ENCODE data around the gene PHF21B.
"Not testable (repeated sequence)": the region's sequence is repeated elsewhere in the genome, so short reads cannot be mapped to it uniquely, and the experiment has no call there.

PHF21B gene

DNA sequence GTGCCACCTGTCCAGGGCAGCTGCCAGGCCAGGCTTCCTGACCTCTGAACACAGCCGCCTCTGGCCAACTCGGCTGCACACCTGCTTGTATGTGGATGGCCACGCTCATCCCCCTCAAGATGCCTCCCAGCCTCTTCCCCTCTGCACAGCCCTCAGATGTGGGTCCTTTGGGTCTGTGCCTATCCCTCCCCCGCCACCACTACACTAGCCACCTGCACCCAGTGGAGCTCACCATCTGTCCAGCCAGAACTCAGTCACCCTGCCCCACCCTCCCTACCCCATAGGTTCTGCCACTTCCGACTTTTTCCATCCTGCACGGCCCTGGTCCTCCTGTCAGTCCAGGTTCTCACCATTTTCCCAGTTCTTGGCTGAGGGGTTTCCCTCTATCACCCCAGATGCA, 44.6 kb downstream of the PHF21B start:
- no peak overlapping the region for H3K27ac ChIP-seq
- TF ChIP-seq, protein P1, sequence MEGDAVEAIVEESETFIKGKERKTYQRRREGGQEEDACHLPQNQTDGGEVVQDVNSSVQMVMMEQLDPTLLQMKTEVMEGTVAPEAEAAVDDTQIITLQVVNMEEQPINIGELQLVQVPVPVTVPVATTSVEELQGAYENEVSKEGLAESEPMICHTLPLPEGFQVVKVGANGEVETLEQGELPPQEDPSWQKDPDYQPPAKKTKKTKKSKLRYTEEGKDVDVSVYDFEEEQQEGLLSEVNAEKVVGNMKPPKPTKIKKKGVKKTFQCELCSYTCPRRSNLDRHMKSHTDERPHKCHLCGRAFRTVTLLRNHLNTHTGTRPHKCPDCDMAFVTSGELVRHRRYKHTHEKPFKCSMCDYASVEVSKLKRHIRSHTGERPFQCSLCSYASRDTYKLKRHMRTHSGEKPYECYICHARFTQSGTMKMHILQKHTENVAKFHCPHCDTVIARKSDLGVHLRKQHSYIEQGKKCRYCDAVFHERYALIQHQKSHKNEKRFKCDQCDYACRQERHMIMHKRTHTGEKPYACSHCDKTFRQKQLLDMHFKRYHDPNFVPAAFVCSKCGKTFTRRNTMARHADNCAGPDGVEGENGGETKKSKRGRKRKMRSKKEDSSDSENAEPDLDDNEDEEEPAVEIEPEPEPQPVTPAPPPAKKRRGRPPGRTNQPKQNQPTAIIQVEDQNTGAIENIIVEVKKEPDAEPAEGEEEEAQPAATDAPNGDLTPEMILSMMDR (IDR thresholded peaks at IDR 0.05): no peak
- no peak for DNase-seq (ENCODE audit: low spot score)
- H3K4me3 ChIP-seq: no peak overlapping the region

DNA sequence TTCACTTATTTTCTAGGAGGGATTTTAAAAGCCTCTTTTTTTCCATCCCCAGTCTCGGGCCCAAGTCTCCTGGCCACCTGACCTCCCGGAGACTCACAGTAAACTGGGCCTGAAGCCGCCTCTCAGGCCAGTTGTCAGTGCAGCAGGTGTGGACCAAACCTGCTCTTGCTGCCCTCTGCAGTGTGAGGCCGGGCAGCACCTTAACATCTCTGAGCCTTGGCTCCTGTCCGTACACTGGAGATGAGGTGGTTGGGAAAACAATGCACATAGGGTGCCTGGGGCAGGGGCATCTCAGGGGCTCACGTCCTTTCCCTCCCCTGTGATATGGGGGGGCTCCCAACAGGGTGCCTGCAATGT, 45.1 kb downstream of the PHF21B start:
- no peak overlapping the region for H3K4me3 ChIP-seq
- no peak for DNase-seq (ENCODE audit: low spot score)
- TF ChIP-seq, protein P1 (IDR thresholded peaks at IDR 0.05): no peak
- no peak overlapping the region for H3K27ac ChIP-seq

DNA sequence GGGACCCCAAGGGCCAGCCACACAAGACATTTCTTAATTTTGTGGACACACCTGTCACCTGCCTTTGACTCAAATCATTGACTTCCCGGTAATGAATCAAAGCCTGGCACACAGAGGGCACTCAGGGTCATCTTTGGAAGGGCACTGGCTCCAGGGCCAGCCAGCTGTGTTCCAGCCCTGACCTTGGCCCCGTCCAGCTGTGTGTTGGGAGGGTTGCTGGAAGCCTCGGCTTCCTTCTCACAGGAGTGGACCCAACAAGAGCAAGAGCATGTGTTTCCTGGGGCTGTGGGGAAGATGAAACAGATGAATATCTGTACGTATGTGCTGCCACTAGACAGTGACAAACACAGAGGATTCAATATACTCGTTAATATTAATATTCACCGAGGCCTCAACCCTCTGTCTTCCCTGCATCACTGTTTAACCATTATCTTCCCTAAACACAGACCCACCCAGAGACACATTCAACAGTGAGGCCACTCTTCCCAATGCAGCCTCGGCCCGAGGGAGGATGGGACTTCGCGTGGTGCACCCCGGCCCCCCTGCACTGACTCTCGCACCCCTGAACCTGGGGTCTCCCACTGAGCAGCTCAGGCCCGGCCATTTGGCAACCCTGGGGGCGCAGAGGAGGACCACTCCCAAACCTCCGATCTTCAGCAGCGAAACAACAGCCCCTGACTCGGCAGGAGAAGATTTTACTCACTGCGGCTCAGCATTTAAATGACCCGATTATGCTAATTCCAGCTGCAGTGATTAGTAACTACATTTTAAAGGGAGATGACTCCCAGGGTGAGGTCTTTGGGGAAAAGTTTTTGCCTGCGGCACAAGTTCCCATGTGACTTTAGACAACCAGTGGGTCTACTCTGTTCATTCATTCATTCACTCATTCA, 45.7 kb downstream of the PHF21B start:
- no peak for DNase-seq (ENCODE audit: low spot score)
- TF ChIP-seq, protein P1 (IDR thresholded peaks at IDR 0.05): no peak
- Histone ChIP-seq H3K4me3 (no peak overlapping the region), H3K27ac (no peak overlapping the region)

DNA sequence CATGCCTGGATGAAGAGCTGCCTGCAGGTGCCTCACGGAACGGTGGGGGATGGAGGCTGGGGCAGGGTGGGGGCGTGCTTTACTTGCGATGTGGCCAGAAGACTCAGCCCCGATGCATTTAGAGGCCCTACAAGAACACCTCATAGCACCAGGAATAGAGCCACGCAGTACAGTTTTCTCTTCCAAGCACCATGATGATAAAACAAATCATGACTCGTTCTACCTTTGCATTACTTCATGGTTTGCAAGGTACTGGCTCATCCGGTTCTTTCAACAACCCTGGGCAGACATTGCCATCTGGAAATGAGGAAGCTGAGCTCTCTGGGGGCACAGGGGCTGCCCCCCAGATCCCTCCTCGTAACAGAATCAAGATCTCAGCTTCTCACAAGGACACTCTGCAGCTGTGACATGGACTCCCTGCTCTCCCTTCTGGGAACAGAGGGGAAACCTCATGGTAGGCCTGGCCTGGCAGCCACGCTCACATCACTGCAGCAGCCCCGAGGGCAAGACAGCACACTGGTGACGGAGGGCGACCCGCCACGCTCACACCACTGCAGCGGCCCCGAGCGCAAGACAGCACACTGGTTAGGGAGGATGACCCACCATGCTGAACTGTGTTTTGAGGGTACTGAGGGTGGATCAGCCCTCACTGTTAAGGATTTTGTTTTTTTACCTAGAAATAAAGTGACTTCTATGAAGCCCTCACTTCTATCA, 46.9 kb downstream of the PHF21B start:
- DNase-seq (ENCODE audit: low spot score): no peak
- Histone ChIP-seq H3K4me3 (no peak overlapping the region), H3K27ac (no peak overlapping the region)
- TF ChIP-seq, protein P1 (IDR thresholded peaks at IDR 0.05): no peak

DNA sequence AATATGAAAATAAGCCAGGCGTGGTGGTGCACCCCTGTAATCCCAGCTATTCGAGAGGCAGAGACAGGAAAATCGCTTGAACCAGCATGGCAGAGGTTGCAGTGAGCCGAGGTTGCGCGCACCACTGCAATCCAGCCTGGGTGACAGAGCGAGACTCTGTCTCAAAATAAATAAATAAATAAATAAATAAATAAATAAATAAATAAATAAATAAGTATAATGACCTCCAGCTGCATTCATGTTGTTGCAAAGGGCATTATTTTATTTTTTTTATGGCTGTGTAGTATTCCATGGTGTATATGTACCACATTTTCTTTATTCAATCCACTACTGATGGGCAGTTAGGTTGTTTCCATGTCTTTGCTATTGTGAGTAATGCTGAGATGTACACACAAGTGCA, 48.1 kb downstream of the PHF21B start:
- not testable (repeated sequence) for H3K4me3 ChIP-seq; H3K27ac ChIP-seq; DNase-seq (ENCODE audit: low spot score)

DNA sequence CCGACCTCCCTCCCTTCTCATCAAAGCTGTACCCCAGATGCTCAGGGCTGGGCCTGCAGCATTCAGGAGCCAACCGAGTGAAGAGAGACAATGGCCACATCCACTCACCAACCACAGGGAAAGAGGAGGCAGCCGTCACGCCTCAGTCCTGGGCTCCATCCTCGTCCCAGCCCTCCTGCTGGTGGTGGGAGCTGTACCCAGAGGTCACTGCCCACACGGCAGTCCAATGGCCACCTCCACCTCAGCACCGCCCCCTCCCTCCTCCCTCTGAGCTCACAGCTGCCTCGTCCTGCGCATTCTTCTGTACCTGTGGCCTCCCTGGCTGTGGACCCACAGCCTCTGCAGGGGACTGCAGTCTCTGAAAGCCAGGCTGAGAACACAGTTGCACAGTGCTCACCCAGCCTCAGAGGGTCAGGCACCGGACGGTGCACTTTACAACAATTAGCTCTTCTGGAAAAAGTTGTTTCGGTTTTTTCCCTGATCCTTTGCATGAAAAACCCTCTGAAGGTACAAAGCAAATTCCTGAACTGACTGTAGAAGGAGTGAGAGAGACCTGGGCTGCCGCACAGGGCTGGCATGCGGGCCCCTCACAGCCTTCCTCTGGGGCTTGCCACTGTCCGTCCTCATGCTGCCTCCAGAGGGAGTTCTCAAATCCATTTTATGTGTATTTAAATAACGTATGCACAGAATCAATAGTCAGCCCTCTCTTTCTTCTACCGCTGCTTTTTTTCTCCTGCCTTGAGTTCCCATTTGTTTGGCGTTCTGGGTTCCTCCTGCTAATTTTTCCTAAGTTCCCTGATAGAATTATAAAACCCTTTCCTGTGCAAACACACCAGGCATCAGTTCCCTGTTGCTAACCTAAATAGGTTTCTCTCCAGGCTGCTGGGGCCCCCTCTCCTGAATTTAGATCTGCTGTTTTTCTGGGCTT, 52.7 kb downstream of the PHF21B start:
- no peak for DNase-seq (ENCODE audit: low spot score)
- no peak overlapping the region for H3K27ac ChIP-seq
- no peak overlapping the region for H3K4me3 ChIP-seq
- TF ChIP-seq, protein P1 (IDR thresholded peaks at IDR 0.05): no peak

DNA sequence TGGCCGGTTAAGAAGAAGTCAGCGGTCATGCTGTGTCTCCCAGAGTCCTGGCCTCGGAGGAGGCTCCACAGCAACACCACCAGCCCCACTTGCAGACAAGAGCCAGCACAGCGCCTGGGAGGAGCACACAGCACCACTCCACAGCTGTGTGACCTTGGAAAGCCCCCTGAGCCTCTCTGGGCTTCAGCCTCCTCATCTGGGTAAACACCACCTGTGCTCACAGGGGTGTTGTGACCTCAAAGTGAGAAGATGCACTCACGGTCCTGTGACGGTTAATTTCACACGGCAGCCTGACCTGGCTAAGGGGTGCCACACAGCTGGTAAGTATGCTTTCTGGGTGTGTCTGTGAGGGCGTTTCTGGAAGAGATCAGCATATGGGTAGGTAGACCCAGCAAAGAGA, 54.7 kb downstream of the PHF21B start:
- no peak for DNase-seq (ENCODE audit: low spot score)
- Histone ChIP-seq H3K27ac (no peak overlapping the region), H3K4me3 (no peak overlapping the region)
- TF ChIP-seq, protein P1 (IDR thresholded peaks at IDR 0.05): no peak

Measured in coronary artery (tissue), 2 donors.